H1 (cell line): Measurements from ENCODE around the gene HNRNPAB. TPM values are rescaled to one million over a fixed set of nuclear protein-coding genes. Genes with fewer than 3 reads are reported as not detected.

Source experiments
- CTCF ChIA-PET: fragments of 300-600 bp; sonication (Branson Sonifier 250); formaldehyde crosslinking; loops from one replicate; lab custom pipeline; 2021; ENCODE audit not compliant: partially characterized antibody; lab: Charles Lee
- POLR2A ChIA-PET: fragments of 300-600 bp; sonication (Branson Sonifier 250); formaldehyde crosslinking; loops from one replicate; lab custom pipeline; 2021; ENCODE audit warnings: inconsistent platforms; ENCODE audit not compliant: partially characterized antibody; lab: Charles Lee
- DNase-seq, 2 experiments: peaks; one replicate each; pipeline versions ENCODE4 v3.0.0 to v3.0.0-alpha.2; 2010 to 2022; ENCODE audit warnings: low spot score in 2 of 2, low read depth in 1 of 2, mixed read lengths in 1 of 2
- FAIRE-seq: peaks from 2 replicates; lab custom pipeline; 2011; peaks lifted over from hg19 to GRCh38; lab: Jason Lieb, UNC
- H2AFZ ChIP-seq: 2 replicates; pipeline ENCODE4 v1.8.1; 2012; ENCODE audit warnings: low read length, inconsistent platforms
- H2AK5ac ChIP-seq: 2 replicates; pipeline ENCODE4 v1.6.1; 2013; ENCODE audit warnings: low read depth, low read length
- H2BK120ac ChIP-seq: replicated peaks from 2 replicates; pipeline ENCODE3; 2013; ENCODE audit warnings: low read depth, low read length, inconsistent platforms
- H2BK12ac ChIP-seq: 2 replicates; pipeline ENCODE4 v1.6.1; 2013; ENCODE audit warnings: low read depth, low read length
- H2BK15ac ChIP-seq: 2 replicates; pipeline ENCODE4 v1.6.1; 2013; ENCODE audit warnings: low read length
- H2BK20ac ChIP-seq: 2 replicates; pipeline ENCODE4 v1.6.1; 2013; ENCODE audit warnings: low read length
- H2BK5ac ChIP-seq: 2 replicates; pipeline ENCODE4 v1.6.1; 2013; ENCODE audit warnings: low read depth, low read length
- H3K14ac ChIP-seq: 2 replicates; pipeline ENCODE4 v1.6.1; 2013; ENCODE audit warnings: inconsistent platforms; ENCODE audit not compliant: insufficient read length
- H3K18ac ChIP-seq: 2 replicates; pipeline ENCODE4 v1.6.1; 2013; ENCODE audit warnings: low read length; ENCODE audit errors: extremely low read depth
- H3K23ac ChIP-seq: 2 replicates; pipeline ENCODE4 v1.6.1; 2013; ENCODE audit warnings: inconsistent platforms; ENCODE audit not compliant: insufficient read length
- H3K23me2 ChIP-seq: 2 replicates; pipeline ENCODE4 v1.6.1; 2013; ENCODE audit warnings: low read depth, low read length
- H3K27ac ChIP-seq: 2 replicates; pipeline ENCODE4 v1.6.1; 2011; ENCODE audit warnings: low read depth, low read length, inconsistent platforms
- H3K27me3 ChIP-seq, 4 experiments: replicated peaks in 1 of 4; 1 replicate in 1 of 4; 2 replicates in 3 of 4; pipeline versions ENCODE4 v1.6.1 to v1.8.1; 2011 to 2013; ENCODE audit warnings: low read length in 3 of 4, mild to moderate bottlenecking in 3 of 4, inconsistent platforms in 2 of 4, mixed read lengths in 2 of 4, moderate library complexity in 1 of 4; ENCODE audit not compliant: control insufficient read depth in 3 of 4, insufficient read depth in 3 of 4; ENCODE audit errors: extremely low read depth in 1 of 4
- H3K36me3 ChIP-seq, 4 experiments: 2 replicates each; pipeline versions ENCODE4 v1.6.1 to v1.8.1; 2011 to 2013; ENCODE audit warnings: mild to moderate bottlenecking in 4 of 4, low read length in 3 of 4, moderate library complexity in 2 of 4, control low read depth in 1 of 4, inconsistent platforms in 1 of 4; ENCODE audit not compliant: insufficient read depth in 4 of 4, control insufficient read depth in 2 of 4
- H3K4ac ChIP-seq: replicated peaks from 2 replicates; pipeline ENCODE3; 2013; ENCODE audit warnings: low read length, low read depth, mixed read lengths, inconsistent platforms; ENCODE audit not compliant: insufficient read length
- H3K4me1 ChIP-seq, 4 experiments: replicated peaks in 1 of 4; 1 replicate in 1 of 4; 2 replicates in 3 of 4; pipeline versions ENCODE4 v1.6.1 to v1.8.1; 2011 to 2013; ENCODE audit warnings: low read length in 3 of 4, inconsistent platforms in 2 of 4, mixed read lengths in 1 of 4; ENCODE audit not compliant: insufficient read depth in 4 of 4, control insufficient read depth in 3 of 4
- H3K4me2 ChIP-seq, 2 experiments: 2 replicates each; pipeline versions ENCODE4 v1.6.1 to v1.8.1; 2011 to 2013; ENCODE audit warnings: low read depth in 2 of 2, low read length in 2 of 2, control low read depth in 1 of 2, inconsistent platforms in 1 of 2, mild to moderate bottlenecking in 1 of 2; ENCODE audit not compliant: insufficient read depth in 1 of 2
- H3K4me3 ChIP-seq, 4 experiments: fragments of 200-600, 300-600 bp in 1 of 4; sonication (generic), shearing (Covaris generic), sonication (Bioruptor Twin) in 1 of 4; 2 replicates each; pipeline versions ENCODE4 v1.5.1 to v1.8.1; 2011 to 2016; ENCODE audit warnings: low read length in 4 of 4, low read depth in 3 of 4, control low read depth in 2 of 4, inconsistent platforms in 2 of 4, mild to moderate bottlenecking in 2 of 4, mixed read lengths in 1 of 4, moderate library complexity in 1 of 4; ENCODE audit not compliant: insufficient read depth in 2 of 4; ENCODE audit errors: extremely low read depth in 1 of 4
- H3K56ac ChIP-seq: replicated peaks from 2 replicates; pipeline ENCODE3; 2013; ENCODE audit warnings: low read depth, mild to moderate bottlenecking, mixed read lengths, low read length, inconsistent platforms; ENCODE audit not compliant: insufficient read length
- H3K79me1 ChIP-seq: 2 replicates; pipeline ENCODE4 v1.6.1; 2013; ENCODE audit warnings: low read depth, low read length, control low read depth
- H3K79me2 ChIP-seq, 2 experiments: 2 replicates each; pipeline versions ENCODE4 v1.6.1 to v1.8.1; 2012 to 2013; ENCODE audit warnings: low read length in 2 of 2, mild to moderate bottlenecking in 2 of 2, inconsistent platforms in 1 of 2; ENCODE audit not compliant: insufficient read depth in 2 of 2, control insufficient read depth in 1 of 2
- H3K9ac ChIP-seq, 4 experiments: replicated peaks in 1 of 4; 1 replicate in 1 of 4; 2 replicates in 3 of 4; pipeline versions ENCODE4 v1.6.1 to v1.8.1; 2011 to 2013; ENCODE audit warnings: low read depth in 3 of 4, low read length in 3 of 4, control low read depth in 2 of 4, mild to moderate bottlenecking in 2 of 4, moderate library complexity in 2 of 4, inconsistent platforms in 1 of 4; ENCODE audit errors: extremely low read depth in 1 of 4
- H3K9me3 ChIP-seq, 2 experiments: 2 replicates each; pipeline versions ENCODE4 v1.6.1 to v1.8.1; 2012 to 2013; ENCODE audit warnings: mild to moderate bottlenecking in 2 of 2, moderate library complexity in 2 of 2, control low read depth in 1 of 2, inconsistent platforms in 1 of 2, low read depth in 1 of 2, low read length in 1 of 2, mixed read lengths in 1 of 2; ENCODE audit not compliant: insufficient read depth in 2 of 2
- H4K20me1 ChIP-seq, 2 experiments: replicated peaks in 1 of 2; 2 replicates each; pipeline versions ENCODE3 to v1.8.1; 2011 to 2013; ENCODE audit warnings: inconsistent platforms in 2 of 2, low read length in 2 of 2, mild to moderate bottlenecking in 1 of 2; ENCODE audit not compliant: insufficient read depth in 2 of 2, control insufficient read depth in 1 of 2
- H4K5ac ChIP-seq: 2 replicates; pipeline ENCODE4 v1.6.1; 2013; ENCODE audit warnings: low read length, low read depth, mixed read lengths, inconsistent platforms; ENCODE audit not compliant: insufficient read length
- H4K8ac ChIP-seq: 2 replicates; pipeline ENCODE4 v1.8.0; 2013; ENCODE audit warnings: mild to moderate bottlenecking, moderate library complexity, low read length, inconsistent platforms; ENCODE audit not compliant: insufficient read depth; ENCODE audit errors: extremely low read depth
- H4K91ac ChIP-seq: replicated peaks from 2 replicates; pipeline ENCODE3; 2013; ENCODE audit warnings: low read length, mixed read lengths, inconsistent platforms; ENCODE audit not compliant: insufficient read length
- NRF1 ChIP-seq: IDR thresholded peaks from 2 replicates; pipeline ENCODE4 v1.6.1; 2011; ENCODE audit warnings: mild to moderate bottlenecking, low read depth, low read length, improper control_type of control experiment
- RNF2 ChIP-seq: fragments of 200-900, 300-1000 bp; sonication (generic); IDR thresholded peaks from 2 replicates; pipeline ENCODE4 v1.7.1; 2016; ENCODE audit warnings: borderline replicate concordance, low read depth, mild to moderate bottlenecking, antibody characterized with exemption, low read length; ENCODE audit not compliant: poor library complexity, severe bottlenecking; ENCODE audit errors: missing control alignments
- ZNF274 ChIP-seq: IDR thresholded peaks from 2 replicates; pipeline ENCODE4 v1.7.0; 2012; ENCODE audit warnings: low read length, borderline replicate concordance; ENCODE audit errors: extremely low read depth
- WGBS, 2 experiments: shearing (Covaris generic) in 1 of 2; methylation state at CpG; one replicate each; pipeline versions ENCODE4 v1.1.6 to v1.1.7; 2013 to 2015; ENCODE audit warnings: low lambda C conversion rate in 2 of 2, mixed read lengths in 2 of 2, inconsistent platforms in 1 of 2, low coverage in 1 of 2, missing lambda C conversion rate in 1 of 2; ENCODE audit not compliant: insufficient replicate concordance in 2 of 2, insufficient coverage in 1 of 2, insufficient read length in 1 of 2; ENCODE audit errors: extremely low coverage in 1 of 2, missing lambda C conversion rate in 1 of 2; 5-methylcytosine and 5-hydroxymethylcytosine counted together
- polyA plus RNA-seq, 7 experiments: library from polyadenylated mRNA; depleted of rRNA in 3 of 7; stranded (reverse) in 5 of 7; unstranded in 2 of 7; fragments of >200 nt in 5 of 7; fragments of 200-250 nt in 2 of 7; gene quantifications; 1 replicate in 5 of 7; 2 replicates in 1 of 7; 4 replicates in 1 of 7; pipeline versions ENCODE4 v1.2.1 to v1.2.3, GENCODE V29; 2011 to 2013; ENCODE audit warnings: missing spikeins in 2 of 7, mixed read lengths in 2 of 7
- total RNA-seq: library from RNA; stranded (reverse); fragmentation: NEBNext Ultra II Directional; extraction: Animal tissue kit (Norgen Biotek cat#: 25700); gene quantifications from 2 replicates; pipeline ENCODE4 v1.2.1, GENCODE V29; 2021
- TF ChIP-seq, protein P1 (sequence below): IDR thresholded peaks from 2 replicates; pipeline ENCODE4 v1.6.1; 2012; ENCODE audit warnings: inconsistent platforms

HNRNPAB gene
- total and polyA plus RNA-seq, 2 of the 8 experiments (the other 6 are each of a cell fraction or from before 2014, with no cell fraction given), result 373 to 563 TPM

- Histone ChIP-seq H3K79me2 (no peaks in the 10 kb centered on the region), H3K4me2 (no peak overlapping the region)
- TF ChIP-seq, protein P1, sequence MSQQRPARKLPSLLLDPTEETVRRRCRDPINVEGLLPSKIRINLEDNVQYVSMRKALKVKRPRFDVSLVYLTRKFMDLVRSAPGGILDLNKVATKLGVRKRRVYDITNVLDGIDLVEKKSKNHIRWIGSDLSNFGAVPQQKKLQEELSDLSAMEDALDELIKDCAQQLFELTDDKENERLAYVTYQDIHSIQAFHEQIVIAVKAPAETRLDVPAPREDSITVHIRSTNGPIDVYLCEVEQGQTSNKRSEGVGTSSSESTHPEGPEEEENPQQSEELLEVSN, result no peak
- no peak for TF ChIP-seq ZNF274
- no peak for TF ChIP-seq NRF1
- no peak for TF ChIP-seq RNF2
- TF ChIP-seq, all 59 proteins: peak for 0
- H4K91ac ChIP-seq, result no peak overlapping the region
- no peak overlapping the region for H2BK15ac ChIP-seq
- no peak overlapping the region for H4K5ac ChIP-seq
- no peak overlapping the region for H3K56ac ChIP-seq
- no peak overlapping the region for H3K23ac ChIP-seq
- WGBS, 2 experiments, result 95% methylated on average over 10 of the region's 10 CpGs; no CpG with 5 or more reads in 1 of the 2 experiments
- peaks cover 0 to 2% of the 10 kb centered on the region in 2 experiments for H4K20me1 ChIP-seq
- DNase-seq, result no peak
- no peaks in the 10 kb centered on the region for H3K9me3 ChIP-seq
- no peak overlapping the region for H2BK12ac ChIP-seq
- ChIA-PET CTCF (interaction anchor here (0.8 to 2.3 kb wide), 2 partner anchors 7 to 11 kb away, joined by 4 to 8 read pairs; no protein-coding TSS in a partner anchor), POLR2A (interaction anchor here (1.5 to 2.2 kb wide), 2 partner anchors 10 to 14 kb away, joined by 4 to 6 read pairs; partner anchors contain the start of gene PHYKPL)
- H2BK120ac ChIP-seq, result no peak overlapping the region
- H2AK5ac ChIP-seq, result no peak overlapping the region
- peaks cover 0 to 3% (median 1%) of the 10 kb centered on the region in 4 experiments; a peak in 3 of 7 replicates for H3K4me1 ChIP-seq
- no peak overlapping the region for H3K9ac ChIP-seq
- H3K4ac ChIP-seq, result no peak overlapping the region
- peaks cover 12% of the 10 kb centered on the region; the same call in 1 of the 2 replicates for H3K23me2 ChIP-seq
- FAIRE-seq, result no peak
- no peaks in the 10 kb centered on the region for H3K36me3 ChIP-seq
- no peak overlapping the region for H4K8ac ChIP-seq
- no peaks in the 10 kb centered on the region for H3K27me3 ChIP-seq
- no peak overlapping the region for H3K27ac ChIP-seq
- no peak overlapping the region for H2BK20ac ChIP-seq
- no peak overlapping the region for H3K18ac ChIP-seq
- no peak overlapping the region for H3K14ac ChIP-seq
- no peak overlapping the region for H2AFZ ChIP-seq
- no peaks in the 10 kb centered on the region; the same call in 1 of the 2 replicates for H3K79me1 ChIP-seq
- no peak overlapping the region for H3K4me3 ChIP-seq
- no peak overlapping the region for H2BK5ac ChIP-seq
Measured at GRCh38 chr5:178242416-178242815, 38.1 kb downstream of the HNRNPAB start.
